Osteocyte (in vitro differentiated cells): ENCODE data around the gene EIF5B. TPM values are rescaled to one million over a fixed set of nuclear protein-coding genes. Genes with fewer than 3 reads are reported as not detected.
A peak's percentile ranks its signal among the peaks of the same experiment; 100 is the strongest.
"Not testable (repeated sequence)": the region's sequence is repeated elsewhere in the genome, so short reads cannot be mapped to it uniquely, and the experiment has no call there.

Experiments
- DNase-seq: peaks from one replicate; pipeline ENCODE4 v3.0.0; 2021; ENCODE audit warnings: mixed read lengths; ENCODE audit not compliant: unreplicated experiment; ENCODE audit errors: extremely low spot score
- H3K27ac Mint-ChIP-seq: one replicate; pipeline ENCODE4 v1.8.0; 2021; ENCODE audit warnings: mild to moderate bottlenecking, mixed read lengths; ENCODE audit not compliant: unreplicated experiment
- H3K27me3 Mint-ChIP-seq: one replicate; pipeline ENCODE4 v1.8.0; 2021; ENCODE audit warnings: mixed read lengths; ENCODE audit not compliant: unreplicated experiment
- H3K36me3 Mint-ChIP-seq: one replicate; pipeline ENCODE4 v1.8.0; 2021; ENCODE audit warnings: mixed read lengths; ENCODE audit not compliant: unreplicated experiment
- H3K4me1 Mint-ChIP-seq: one replicate; pipeline ENCODE4 v1.8.0; 2021; ENCODE audit warnings: mixed read lengths; ENCODE audit not compliant: unreplicated experiment
- H3K4me3 Mint-ChIP-seq: one replicate; pipeline ENCODE4 v1.8.0; 2021; ENCODE audit warnings: mild to moderate bottlenecking, moderate library complexity, mixed read lengths; ENCODE audit not compliant: unreplicated experiment
- H3K9me3 Mint-ChIP-seq: one replicate; pipeline ENCODE4 v1.8.0; 2021; ENCODE audit warnings: mixed read lengths; ENCODE audit not compliant: unreplicated experiment
- total RNA-seq: library from RNA; stranded (reverse); gene quantifications from 2 replicates; pipeline ENCODE4 v1.2.1, GENCODE V29; 2021
- TF ChIP-seq, protein P1 (sequence below): fragments of 200-600 bp; sonication (generic); IDR thresholded peaks from 2 replicates; pipeline ENCODE4 v1.5.0; 2021; ENCODE audit warnings: antibody characterized with exemption, mild to moderate bottlenecking, moderate library complexity

The EIF5B gene
- total RNA-seq, 1 donor from 2014 or later = 35.5 TPM

DNA sequence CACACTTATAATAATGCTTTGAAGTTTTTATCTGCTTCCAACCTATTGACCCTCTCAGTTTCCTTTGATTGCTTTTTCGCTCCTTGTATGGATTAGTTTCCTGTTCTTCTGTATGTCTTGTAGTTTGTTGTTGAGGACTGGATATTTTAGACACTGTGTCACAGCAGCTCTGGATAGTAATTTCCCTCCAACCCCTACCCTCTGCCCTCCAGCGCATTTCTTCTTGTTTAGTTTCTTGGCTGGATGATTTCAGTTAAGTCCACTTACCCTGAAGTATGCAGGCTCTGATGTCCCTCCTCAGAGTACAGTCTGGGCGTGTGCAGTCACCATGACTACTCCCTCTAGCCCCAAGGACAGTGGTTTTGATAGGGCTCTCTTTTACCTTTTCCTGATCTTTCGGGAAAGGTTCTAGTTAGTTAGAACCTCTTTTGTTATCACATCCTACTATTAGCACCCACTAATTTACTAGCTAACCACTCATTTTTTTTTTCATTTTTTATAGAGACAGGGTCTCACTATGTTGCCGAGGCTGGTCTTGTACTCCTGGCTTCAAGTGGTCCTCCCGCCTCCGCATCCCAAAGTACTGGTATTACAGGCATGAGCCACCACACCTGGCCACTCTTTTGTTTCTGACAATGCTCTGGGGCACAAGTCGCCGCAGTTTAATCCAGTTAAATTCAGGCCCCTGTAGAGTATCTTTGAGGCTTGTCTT, 19.9 kb upstream of the EIF5B start:
- peaks cover 45% of the 10 kb centered on the region for H3K36me3 Mint-ChIP-seq
- TF ChIP-seq, protein P1, sequence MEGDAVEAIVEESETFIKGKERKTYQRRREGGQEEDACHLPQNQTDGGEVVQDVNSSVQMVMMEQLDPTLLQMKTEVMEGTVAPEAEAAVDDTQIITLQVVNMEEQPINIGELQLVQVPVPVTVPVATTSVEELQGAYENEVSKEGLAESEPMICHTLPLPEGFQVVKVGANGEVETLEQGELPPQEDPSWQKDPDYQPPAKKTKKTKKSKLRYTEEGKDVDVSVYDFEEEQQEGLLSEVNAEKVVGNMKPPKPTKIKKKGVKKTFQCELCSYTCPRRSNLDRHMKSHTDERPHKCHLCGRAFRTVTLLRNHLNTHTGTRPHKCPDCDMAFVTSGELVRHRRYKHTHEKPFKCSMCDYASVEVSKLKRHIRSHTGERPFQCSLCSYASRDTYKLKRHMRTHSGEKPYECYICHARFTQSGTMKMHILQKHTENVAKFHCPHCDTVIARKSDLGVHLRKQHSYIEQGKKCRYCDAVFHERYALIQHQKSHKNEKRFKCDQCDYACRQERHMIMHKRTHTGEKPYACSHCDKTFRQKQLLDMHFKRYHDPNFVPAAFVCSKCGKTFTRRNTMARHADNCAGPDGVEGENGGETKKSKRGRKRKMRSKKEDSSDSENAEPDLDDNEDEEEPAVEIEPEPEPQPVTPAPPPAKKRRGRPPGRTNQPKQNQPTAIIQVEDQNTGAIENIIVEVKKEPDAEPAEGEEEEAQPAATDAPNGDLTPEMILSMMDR = no peak
- H3K4me3 Mint-ChIP-seq = no peak overlapping the region
- no peaks in the 10 kb centered on the region for H3K27me3 Mint-ChIP-seq
- H3K27ac Mint-ChIP-seq = no peak overlapping the region
- H3K4me1 Mint-ChIP-seq = no peaks in the 10 kb centered on the region
- H3K9me3 Mint-ChIP-seq = no peaks in the 10 kb centered on the region
- no peak for DNase-seq

DNA sequence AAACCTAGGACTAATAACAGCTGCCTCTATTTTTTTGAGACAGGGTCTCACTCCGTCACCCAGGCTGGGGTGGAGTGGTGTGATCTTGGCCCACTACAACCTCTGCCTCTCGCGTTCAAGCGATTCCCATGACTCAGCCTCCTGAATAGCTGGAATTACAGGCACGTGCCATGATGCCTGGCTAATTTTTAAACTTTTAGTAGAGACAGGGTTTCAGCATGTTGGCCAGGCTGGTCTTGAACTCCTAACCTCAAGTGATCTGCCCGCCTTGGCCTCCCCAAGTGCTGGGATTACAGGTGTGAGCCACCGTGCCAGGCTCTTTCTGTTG, 19.4 kb upstream of the EIF5B start:
- not testable (repeated sequence) for H3K27ac Mint-ChIP-seq, DNase-seq, H3K4me3 Mint-ChIP-seq, H3K27me3 Mint-ChIP-seq, H3K9me3 Mint-ChIP-seq, H3K4me1 Mint-ChIP-seq
- H3K36me3 Mint-ChIP-seq = peaks cover 45% of the 10 kb centered on the region

DNA sequence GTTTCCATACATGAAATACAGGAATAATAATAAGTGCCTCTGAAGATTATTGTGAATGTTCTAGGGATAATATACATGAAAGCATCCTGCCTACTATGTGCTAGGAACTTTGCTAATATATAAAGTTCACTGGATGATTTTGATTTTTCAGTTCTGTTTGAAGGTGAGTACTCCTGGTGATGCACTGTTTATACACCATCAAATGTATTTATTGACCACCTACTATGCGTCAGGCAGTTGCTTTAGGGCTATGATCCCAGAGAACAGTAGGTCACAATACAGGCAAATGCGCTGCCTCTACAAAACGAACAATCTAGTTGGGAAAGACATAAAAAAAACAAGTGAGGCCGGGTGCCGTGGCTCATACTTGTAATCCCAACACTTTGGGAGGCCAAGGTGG, 11.8 kb upstream of the EIF5B start:
- Mint-ChIP-seq H3K4me1 (no peaks in the 10 kb centered on the region), H3K4me3 (no peak overlapping the region), H3K27ac (no peak overlapping the region), H3K27me3 (no peaks in the 10 kb centered on the region), H3K9me3 (no peaks in the 10 kb centered on the region), H3K36me3 (peaks cover 42% of the 10 kb centered on the region)
- TF ChIP-seq, protein P1 = no peak
- no peak for DNase-seq

DNA sequence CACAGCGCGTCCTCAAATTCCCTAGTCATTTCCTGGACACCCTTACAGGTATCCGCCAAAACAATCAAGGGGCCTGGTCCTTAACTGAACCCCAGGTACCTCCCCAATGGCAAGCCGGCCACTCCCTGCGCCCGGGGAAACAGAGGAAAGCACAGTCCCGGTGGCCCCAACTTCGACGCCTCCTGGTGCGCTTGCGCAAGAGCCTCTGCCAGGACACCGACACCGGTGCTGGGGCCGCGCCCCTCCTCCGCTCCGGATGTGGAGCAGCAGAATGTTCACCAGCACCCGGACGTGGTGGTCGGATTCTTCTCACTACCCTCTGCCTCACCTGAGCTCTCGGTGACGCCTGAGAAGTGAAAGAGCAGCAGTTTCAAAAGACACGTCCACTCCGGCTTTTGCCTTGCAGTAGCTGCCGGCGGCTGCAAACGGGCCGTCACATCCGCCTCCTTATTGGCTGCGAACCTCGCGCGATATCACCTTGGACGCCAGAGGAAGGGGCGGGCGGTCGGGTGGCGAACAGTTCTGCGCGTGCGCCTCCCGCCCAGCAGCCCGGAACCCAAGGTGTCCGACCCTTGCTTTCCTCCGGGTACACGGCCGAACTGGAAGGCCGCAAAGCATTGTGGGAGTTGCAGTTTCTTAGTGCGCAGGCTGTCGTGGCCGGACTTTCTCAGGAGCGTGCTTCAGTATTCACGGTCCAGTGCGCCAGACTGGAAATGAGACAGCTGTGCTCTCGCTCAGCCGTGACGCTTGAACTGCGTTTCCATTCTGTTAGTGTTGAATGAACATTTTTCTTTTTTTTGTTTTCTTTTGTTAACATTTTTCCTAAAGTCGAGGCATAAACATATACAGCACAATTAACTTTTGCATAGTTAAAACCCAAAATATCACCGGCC, 1.0 kb upstream of the EIF5B start, which contains the start of gene TXNDC9:
Gene TXNDC9, minus strand, starts transcription at position 423 of the 893 bp plus-strand sequence. CDS start 3,123 bp downstream, outside the sequence.
- peak; percentile 100 for DNase-seq
- Mint-ChIP-seq H3K4me3 (no peak within 1 kb of the TSS), H3K27me3 (no peaks in the 10 kb centered on the region), H3K9me3 (no peaks in the 10 kb centered on the region), H3K4me1 (peaks cover 27% of the 10 kb centered on the region), H3K27ac (no peak within 1 kb of the TSS), H3K36me3 (peaks cover 14% of the 10 kb centered on the region)
- TF ChIP-seq, protein P1 = no peak

DNA sequence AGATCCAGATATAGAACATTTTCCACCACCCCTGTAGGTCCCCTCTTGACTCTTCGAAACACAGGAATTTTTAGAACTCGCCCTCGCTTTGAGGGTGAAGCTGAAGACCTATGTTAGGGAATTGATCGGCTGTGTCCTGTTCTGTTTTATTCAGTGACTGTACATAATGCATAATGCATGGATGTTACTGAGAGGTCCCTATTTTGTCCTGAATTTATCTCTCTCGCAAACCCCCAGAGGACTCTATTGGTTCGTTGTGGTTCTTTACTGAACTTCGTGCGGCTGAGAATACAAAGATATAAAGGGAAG, 431 bp upstream of the EIF5B start:
- TF ChIP-seq, protein P1 = no peak

More for the DNA sequence above, 431 bp upstream of the EIF5B start:
- Mint-ChIP-seq H3K4me1 (peaks cover 27% of the 10 kb centered on the region), H3K27ac (no peak overlapping the region), H3K27me3 (no peaks in the 10 kb centered on the region), H3K4me3 (no peak overlapping the region), H3K9me3 (no peaks in the 10 kb centered on the region), H3K36me3 (peaks cover 14% of the 10 kb centered on the region)
- DNase-seq = no peak
